Measurements from ENCODE around the gene APBB1IP.
"Not testable (repeated sequence)": the region's sequence is repeated elsewhere in the genome, so short reads cannot be mapped to it uniquely, and the experiment has no call there.

APBB1IP gene

DNA sequence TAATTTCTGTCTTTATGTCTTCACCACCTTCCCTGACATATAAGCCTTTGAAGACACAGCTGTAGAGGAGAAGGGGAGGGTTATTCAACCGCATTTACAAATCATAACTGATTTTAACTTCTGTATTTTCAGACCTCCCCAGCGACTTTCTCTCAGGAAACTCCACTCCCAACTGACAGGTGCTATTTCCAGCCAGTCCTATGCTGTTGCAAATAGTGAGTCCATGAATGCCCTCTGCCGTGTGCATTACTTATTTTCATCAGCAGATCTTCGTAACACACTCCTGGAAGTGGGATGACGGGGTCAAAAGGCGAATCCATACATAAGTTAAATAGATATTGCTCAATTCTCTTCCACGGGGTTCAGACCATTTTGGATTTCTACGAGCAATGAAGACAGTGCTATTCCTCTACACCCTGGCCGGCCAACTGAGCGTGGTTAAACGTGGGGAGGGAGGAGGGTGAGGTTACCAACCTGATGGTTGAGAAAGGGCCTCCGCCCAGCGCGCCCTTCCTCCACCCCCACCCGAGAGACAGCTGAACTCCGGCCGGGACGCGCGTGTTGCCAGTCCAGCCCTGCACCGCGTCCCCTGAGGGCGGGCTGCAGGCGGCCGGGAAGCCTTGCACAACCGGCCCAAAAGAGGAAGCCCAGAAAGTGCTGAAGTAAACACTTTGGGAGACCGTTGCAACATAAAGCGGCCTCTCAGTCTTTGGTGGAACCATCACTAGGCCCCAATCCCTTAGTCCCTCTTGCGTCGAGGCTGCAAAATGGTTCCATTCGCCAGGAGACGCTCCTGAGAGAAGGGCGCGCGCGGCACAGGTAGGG is at the start of gene APBB1IP:
APBB1IP (plus strand) TSS at position 705 of the 825 bp plus-strand sequence. CDS start 53,986 bp downstream, outside the sequence.
- peak in 1 of 2 donors; percentile 23 for DNase-seq (ENCODE audit: low read depth in 2 of 2)

DNA sequence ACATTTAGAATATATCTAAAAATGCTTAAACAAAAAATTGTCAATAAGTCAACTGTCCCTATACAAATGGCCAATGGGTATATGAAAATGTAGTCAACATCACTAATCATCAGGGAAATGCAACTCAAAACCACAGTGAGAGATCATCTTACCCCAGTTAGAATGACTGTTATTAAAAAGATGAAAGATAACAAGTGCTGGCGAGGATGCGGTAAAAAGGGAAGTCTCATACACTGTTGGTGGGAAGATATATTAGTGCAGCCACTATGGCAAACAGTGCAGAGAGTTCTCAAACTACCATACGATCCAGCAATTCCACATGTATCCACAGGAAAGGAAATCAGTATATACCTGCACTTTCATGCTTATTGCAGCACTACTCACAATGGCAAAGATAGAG is 48.6 kb upstream of the APBB1IP start:
- DNase-seq (ENCODE audit: low read depth in 2 of 2), result no peak

DNA sequence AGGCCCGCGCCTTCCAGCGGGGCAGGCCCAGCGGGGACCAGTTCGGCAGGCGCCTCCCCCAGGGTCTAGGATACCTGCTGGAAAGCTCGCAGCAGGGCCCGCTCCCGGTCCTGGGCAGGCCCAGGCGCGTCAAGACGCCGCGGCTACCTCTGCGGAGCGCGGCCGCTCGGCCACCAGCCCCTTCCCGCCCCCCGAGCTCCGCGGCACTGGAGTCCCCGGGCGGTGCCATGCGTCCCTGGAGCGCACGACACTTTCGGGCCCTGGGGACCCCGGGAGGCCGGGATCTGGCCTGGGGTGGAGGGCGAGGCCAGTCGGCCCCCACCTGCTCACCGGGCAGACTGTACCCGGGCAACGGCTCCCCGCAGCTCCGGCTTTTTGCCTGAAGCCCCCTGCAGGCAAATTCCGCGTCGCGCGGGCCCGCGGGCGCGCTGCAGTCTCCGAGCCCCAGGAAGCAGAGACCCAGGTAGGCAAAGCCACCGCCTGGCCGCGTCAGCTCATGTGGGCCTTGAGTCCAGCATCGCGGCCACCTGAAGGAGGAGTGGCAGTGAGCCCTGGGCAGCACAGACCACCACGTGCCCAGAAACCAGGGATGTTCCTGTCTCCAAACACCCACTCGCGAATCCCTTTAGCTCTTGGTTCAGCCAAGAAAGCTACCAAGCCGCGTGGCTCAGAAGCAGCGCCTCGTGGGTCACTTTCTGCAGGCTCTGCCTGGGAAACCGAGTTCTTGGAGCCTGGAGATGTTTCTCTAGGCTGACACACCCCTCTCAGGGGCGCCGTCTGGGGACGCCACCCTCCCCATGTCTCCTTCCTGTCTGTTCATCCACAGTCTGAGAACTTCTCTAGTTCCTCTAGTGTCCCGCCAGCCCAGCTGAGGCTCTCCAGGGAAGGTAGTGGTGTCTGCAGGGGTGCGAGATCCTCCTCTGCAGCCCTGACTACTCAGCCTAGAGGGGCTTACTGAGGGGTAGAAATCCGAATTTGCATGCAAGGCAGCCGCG is 46.1 kb upstream of the APBB1IP start:
- DNase-seq (ENCODE audit: low read depth in 2 of 2), result no peak

DNA sequence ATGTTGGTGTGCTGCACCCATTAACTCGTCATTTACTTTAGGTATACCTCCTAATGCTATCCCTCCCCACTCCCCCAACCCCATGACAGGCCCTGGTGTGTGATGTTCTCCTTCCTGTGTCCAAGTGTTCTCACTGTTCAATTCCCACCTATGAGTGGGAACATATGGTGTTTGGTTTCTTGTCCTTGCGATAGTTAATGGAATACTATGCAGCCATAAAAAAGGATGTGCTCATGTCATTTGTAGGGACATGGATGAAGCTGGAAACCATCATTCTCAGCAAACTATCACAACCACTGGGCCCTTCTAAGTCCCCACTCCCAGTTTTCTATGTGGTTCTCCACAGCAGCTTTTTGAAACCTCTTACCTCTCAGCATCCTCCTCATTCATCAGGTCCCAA is 39.8 kb upstream of the APBB1IP start:
- not testable (repeated sequence) for DNase-seq (ENCODE audit: low read depth in 2 of 2)

DNA sequence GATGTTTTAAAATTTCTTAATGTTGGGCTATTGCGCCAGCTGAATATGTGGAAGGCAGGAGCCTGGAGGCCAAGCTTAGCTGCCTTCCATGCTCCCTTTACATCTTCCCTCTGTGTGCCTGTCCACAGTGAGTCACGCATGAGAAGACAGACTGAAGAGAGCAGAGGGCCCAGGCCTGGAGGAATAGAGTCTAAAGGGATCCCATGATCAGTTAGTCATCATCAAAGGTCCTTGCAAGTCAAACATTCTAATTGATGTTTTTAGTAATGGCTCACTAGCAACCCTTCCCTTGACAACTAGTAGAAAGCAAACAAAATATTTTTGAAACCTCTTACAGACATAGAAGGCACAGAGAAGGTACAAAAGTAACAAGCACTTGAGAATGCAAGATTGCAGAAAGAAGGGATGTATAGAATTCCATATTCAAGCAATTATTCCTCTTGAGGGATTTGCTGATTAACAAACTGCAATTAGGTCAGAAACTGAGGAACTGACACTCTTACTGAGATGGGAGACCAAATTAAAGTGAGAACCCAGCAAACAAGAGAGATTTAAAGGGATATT is 30.7 kb upstream of the APBB1IP start:
- DNase-seq (ENCODE audit: low read depth in 2 of 2), result no peak

DNA sequence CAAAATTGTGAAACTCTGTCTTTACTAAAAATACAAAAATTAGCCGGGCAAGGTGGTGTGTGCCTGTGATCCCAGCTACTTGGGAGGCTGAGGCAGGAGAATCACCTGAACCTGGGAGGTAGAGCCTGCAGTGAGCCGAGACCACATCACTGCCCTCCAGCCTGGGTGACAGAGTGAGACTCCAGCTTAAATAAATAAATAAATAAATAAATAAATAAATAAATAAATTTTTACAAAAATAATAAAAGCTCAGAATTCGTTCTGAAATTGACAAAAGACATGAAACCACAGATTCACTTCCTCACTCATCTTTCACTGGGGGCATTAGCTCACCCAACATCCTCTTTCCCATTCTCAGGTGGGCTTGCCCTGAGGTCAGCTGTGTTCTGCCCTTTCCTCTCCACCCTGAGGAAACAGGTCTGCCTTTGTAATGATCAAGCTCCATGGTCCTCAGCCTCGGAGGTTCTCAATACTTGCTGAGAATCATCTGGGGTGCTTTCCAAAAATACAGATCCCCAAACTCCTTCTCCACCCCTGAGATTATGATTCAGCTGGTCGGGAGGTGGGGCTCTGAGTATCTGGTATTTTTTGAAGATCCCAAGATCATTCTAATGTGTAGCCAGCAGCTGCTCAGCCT is 29.2 kb upstream of the APBB1IP start:
- DNase-seq (ENCODE audit: low read depth in 2 of 2), result no peak

- DNase-seq (ENCODE audit: low read depth in 2 of 2), result no peak
Observed at GRCh38 chr10:26410356-26410755, 27.8 kb upstream of the APBB1IP start.

GRCh38 chr10:26412932-26413331 is 25.2 kb upstream of the APBB1IP start:
- DNase-seq (ENCODE audit: low read depth in 2 of 2), result no peak

DNA sequence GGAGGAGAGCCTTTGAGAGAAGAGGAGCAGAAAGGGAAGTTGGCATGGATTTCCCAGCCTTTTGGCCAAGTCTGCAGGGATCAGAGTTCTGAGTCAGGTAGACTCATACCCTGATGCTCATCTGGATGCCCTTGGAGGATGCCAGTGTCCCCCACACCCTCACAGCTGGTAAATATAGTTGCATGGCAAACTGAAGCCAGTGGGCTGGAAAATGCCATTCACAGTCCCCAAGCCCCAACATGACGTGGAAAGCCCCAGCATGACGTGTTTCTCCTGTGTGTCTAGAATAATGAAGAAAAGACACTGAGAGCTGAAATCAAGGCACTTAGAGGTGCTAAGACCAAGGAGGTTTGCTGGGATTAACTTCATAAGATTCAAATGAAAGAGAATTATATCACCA is 24.8 kb upstream of the APBB1IP start:
- DNase-seq (ENCODE audit: low read depth in 2 of 2), result no peak

- no peak for DNase-seq (ENCODE audit: low read depth in 2 of 2)
Observed at GRCh38 chr10:26417136-26417535, 21.0 kb upstream of the APBB1IP start.

DNA sequence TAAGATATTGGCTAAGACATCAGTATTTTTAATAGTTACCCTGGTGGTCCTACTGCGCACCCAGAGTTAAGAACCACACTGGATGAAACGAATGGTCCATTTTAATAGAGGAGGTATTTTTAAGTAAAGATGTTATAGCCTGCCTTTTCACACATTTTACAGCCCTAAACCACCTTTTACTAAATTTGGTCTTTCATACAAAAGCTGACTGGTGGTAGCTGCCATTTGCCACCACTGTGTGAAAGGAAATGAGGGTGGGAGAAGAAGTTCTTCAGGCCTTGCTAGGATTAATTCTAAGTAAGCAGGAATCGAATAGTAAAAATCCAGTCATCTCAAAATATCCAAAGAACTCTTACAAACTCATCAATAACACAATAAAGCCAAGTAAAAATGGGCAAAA is 15.2 kb upstream of the APBB1IP start:
- DNase-seq (ENCODE audit: low read depth in 2 of 2), result no peak

DNA sequence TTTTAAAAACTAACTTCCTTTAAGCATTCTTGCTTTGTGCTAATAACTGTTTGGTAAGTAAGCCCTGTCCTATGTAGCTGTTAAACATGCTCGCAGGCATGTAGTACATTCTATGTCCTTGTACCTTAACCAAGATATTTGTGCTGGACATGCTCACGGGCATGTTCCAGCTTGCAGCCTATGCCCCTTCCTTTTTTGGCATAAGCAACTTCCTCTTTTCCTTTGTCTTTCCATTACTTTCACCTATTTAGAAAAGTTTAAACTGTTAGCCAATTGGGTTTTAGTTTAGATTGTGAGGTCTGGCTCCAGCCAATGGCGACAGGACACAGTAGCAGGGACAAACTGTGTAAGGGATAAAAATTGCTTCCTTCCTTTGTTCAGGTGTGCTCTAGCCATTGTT is 14.4 kb upstream of the APBB1IP start:
- DNase-seq (ENCODE audit: low read depth in 2 of 2), result no peak

GRCh38 chr10:26430641-26431163 is 7.4 kb upstream of the APBB1IP start:
- DNase-seq (ENCODE audit: low read depth in 2 of 2), result no peak

DNA sequence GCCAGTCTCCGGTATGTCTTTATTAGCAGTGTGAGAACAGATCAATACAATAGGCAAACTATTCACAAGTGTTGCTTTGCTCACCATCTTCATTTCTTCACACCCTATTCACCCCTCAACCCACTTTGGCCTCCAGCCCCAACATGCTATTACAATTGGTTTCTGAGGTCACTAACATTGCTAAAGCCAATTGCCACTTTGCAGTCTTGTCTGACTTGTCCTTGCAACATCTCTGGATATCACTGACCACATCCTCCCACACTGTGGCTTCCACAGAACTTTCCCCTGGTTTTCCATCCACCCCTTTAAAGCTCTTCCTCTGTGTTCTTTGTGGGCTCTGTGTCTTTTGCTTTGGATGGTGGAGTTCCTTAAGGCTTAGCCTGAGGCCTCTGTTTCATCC is 5.2 kb upstream of the APBB1IP start:
- no peak for DNase-seq (ENCODE audit: low read depth in 2 of 2)

DNA sequence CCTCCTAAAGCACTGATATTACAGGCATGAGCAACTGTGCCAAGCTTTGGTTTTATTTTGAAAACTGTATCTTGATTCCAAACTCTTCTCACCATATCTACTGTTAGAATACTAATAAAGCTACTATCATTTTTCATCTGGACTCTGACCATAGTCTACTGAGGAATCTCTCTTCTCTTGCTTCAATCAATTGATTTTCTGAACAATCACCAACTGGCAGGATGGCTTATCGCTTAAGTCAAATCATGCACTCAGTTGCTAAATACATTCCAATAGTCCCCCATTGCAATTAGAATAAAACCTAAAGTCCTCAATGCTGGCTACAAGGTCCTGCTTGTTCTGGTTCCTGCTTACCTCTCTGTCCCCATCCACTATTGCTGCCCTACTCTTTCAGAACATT is 2.3 kb upstream of the APBB1IP start:
- DNase-seq (ENCODE audit: low read depth in 2 of 2), result no peak

GRCh38 chr10:26436848-26437247 is 1.3 kb upstream of the APBB1IP start:
- no peak for DNase-seq (ENCODE audit: low read depth in 2 of 2)

- peak; percentile 60 for DNase-seq (ENCODE audit: low read depth in 2 of 2)
Observed at GRCh38 chr10:26438534-26439341, 597 bp downstream of the APBB1IP start.

DNA sequence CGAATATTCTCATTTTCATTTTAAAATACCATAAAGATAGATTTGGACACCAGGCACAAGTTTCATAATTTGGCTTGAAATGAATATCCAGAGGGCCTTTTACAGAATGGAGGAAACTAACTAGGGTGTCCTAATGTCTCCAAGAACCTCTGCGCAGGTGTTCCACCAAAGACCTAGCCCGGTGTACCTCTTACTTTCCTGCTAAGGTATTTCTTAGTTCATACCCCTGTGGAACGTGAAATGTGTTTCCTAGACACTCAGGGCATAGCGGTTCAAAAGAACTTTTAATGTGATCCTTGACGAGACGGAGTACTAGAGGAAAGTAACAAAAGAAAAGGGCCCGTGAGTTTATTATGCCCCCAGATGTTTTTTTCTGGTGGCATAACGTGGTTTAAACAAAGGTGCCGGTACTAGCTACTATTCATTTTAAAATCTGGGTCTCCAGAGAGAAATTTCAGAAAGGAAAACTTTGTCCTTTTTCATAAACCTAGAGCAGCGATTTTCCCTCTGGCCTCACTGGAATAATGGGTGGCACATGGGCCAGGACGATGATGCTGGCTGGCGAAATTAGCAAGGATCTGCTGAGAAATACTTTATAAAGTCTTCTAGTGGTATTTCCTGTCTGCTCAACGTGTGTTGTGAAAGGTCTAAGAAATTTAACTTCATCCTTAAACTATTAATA is 1.4 kb downstream of the APBB1IP start:
- no peak for DNase-seq (ENCODE audit: low read depth in 2 of 2)

GRCh38 chr10:26440088-26440470 is 1.9 kb downstream of the APBB1IP start:
- no peak for DNase-seq (ENCODE audit: low read depth in 2 of 2)
